Stomach (tissue), 4 donors: ENCODE measurements around the gene DDX55.

Experiments
- CTCF ChIP-seq, 7 experiments: fragments of 450-650 bp in 4 of 7; fragments of 200-600 bp in 3 of 7; sonication (generic) in 3 of 7; IDR thresholded peaks; one replicate each; pipeline ENCODE4 v1.5.1; 2016 to 2019; ENCODE audit warnings: antibody characterized with exemption in 7 of 7, control low read depth in 2 of 7, mild to moderate bottlenecking in 1 of 7
- EP300 ChIP-seq: sonication (generic); formaldehyde crosslinking; IDR thresholded peaks from one replicate; pipeline ENCODE4 v1.6.1; 2017; ENCODE audit warnings: antibody characterized with exemption
- POLR2A ChIP-seq, 4 donors: fragments of 450-650 bp; IDR thresholded peaks; one replicate each; pipeline ENCODE4 v1.6.1; 2016; ENCODE audit warnings: antibody characterized with exemption in 4 of 4, control low read depth in 2 of 4, mild to moderate bottlenecking in 1 of 4, moderate library complexity in 1 of 4

- no peak for TF ChIP-seq CTCF (IDR thresholded peaks at IDR 0.05)
- no peak for TF ChIP-seq POLR2A (IDR thresholded peaks at IDR 0.05)
- no peak for TF ChIP-seq EP300
Observed at GRCh38 chr12:123667771-123668170, 65.9 kb downstream of the DDX55 start.
